ENCODE measurements around the gene RBBP8NL.

- TF ChIP-seq EZH2 (IDR thresholded peaks at IDR 0.05; ENCODE audit: low read depth, unreplicated experiment) = no peak
- no peak for TF ChIP-seq EZH2phosphoT487 (IDR thresholded peaks at IDR 0.05; ENCODE audit: unreplicated experiment)
- TF ChIP-seq CTCF (conservative IDR thresholded peaks at IDR 0.05; ENCODE audit: low read depth in 2 of 2) = no peak
- TF ChIP-seq ETS1 (IDR thresholded peaks at IDR 0.05) = no peak
- TF ChIP-seq REST (IDR thresholded peaks at IDR 0.05; ENCODE audit: unreplicated experiment) = no peak
- TF ChIP-seq POLR2AphosphoS5 (IDR thresholded peaks at IDR 0.05; ENCODE audit: low read depth) = no peak
These were observed 25.2 kb upstream of the RBBP8NL start for GRCh38 chr20:62452475-62453095.

Measured in GM23338 (cell line).